SK-N-SH treated with all-trans-retinoic acid at 6 μM for 48 hours (cell line): Measurements from ENCODE around the gene RGL4.

Experiments
- ARNTL ChIP-seq: fragments of 450-650 bp; formaldehyde crosslinking; IDR thresholded peaks from 2 replicates; pipeline ENCODE4 v1.5.0; 2020; ENCODE audit warnings: low read depth, mild to moderate bottlenecking, moderate library complexity, borderline replicate concordance
- TCF4 ChIP-seq: fragments of 250-450 bp; sonication (Bioruptor Pico); IDR thresholded peaks from 2 replicates; pipeline ENCODE4 v1.8.0; 2021; ENCODE audit warnings: mild to moderate bottlenecking, moderate library complexity, borderline replicate concordance
- ZFP3 ChIP-seq: fragments of 250-450 bp; sonication (Bioruptor Pico); IDR thresholded peaks from 2 replicates; pipeline ENCODE4 v1.5.0; 2020; ENCODE audit warnings: mild to moderate bottlenecking, moderate library complexity

GRCh38 chr22:23690713-23691112 is at the start of gene RGL4:
- TF ChIP-seq ARNTL (CRISPR knock-in tag) (no peak), ZFP3 (CRISPR knock-in tag) (no peak), TCF4 (CRISPR knock-in tag) (no peak)
